ENCODE measurements around the gene HHIPL2.

Gene HHIPL2

GRCh38 chr1:222557148-222557547, 9.2 kb upstream of the HHIPL2 start:
- TF ChIP-seq CSDC2 (CRISPR knock-in tag; IDR thresholded peaks at IDR 0.05) (no peak), PPARA (CRISPR knock-in tag; IDR thresholded peaks at IDR 0.05; ENCODE audit: borderline replicate concordance) (no peak), ZFP30 (CRISPR knock-in tag; IDR thresholded peaks at IDR 0.05) (no peak), PATZ1 (CRISPR knock-in tag; IDR thresholded peaks at IDR 0.05; ENCODE audit: borderline replicate concordance) (no peak), TOX (CRISPR knock-in tag; IDR thresholded peaks at IDR 0.05; ENCODE audit: borderline replicate concordance) (no peak), ZFP3 (CRISPR knock-in tag; IDR thresholded peaks at IDR 0.05) (no peak), ARNTL (CRISPR knock-in tag; IDR thresholded peaks at IDR 0.05; ENCODE audit: borderline replicate concordance, low read depth) (no peak), SNAI2 (CRISPR knock-in tag; IDR thresholded peaks at IDR 0.05) (no peak), RARB (CRISPR knock-in tag; IDR thresholded peaks at IDR 0.05) (no peak), POU6F1 (CRISPR knock-in tag; IDR thresholded peaks at IDR 0.05; ENCODE audit: borderline replicate concordance, low read depth) (no peak), GLIS3 (CRISPR knock-in tag; IDR thresholded peaks at IDR 0.05) (no peak), ZC3H10 (CRISPR knock-in tag; IDR thresholded peaks at IDR 0.05) (no peak), ZNF565 (CRISPR knock-in tag; conservative IDR thresholded peaks at IDR 0.05; ENCODE audit: low read depth) (no peak), ZNF70 (CRISPR knock-in tag; IDR thresholded peaks at IDR 0.05) (no peak), BACH2 (CRISPR knock-in tag; IDR thresholded peaks at IDR 0.05; ENCODE audit: borderline replicate concordance) (no peak)
- ATAC-seq = no peak

GRCh38 chr1:222555992-222556615, 8.2 kb upstream of the HHIPL2 start:
- TF ChIP-seq OSR1 (CRISPR knock-in tag; IDR thresholded peaks at IDR 0.05) (no peak), RARB (CRISPR knock-in tag; IDR thresholded peaks at IDR 0.05) (no peak), TCF4 (CRISPR knock-in tag; IDR thresholded peaks at IDR 0.05; ENCODE audit: borderline replicate concordance) (no peak), CSDC2 (CRISPR knock-in tag; IDR thresholded peaks at IDR 0.05) (no peak), ZFP30 (CRISPR knock-in tag; IDR thresholded peaks at IDR 0.05) (no peak), ZNF8 (CRISPR knock-in tag; IDR thresholded peaks at IDR 0.05) (no peak), ZNF70 (CRISPR knock-in tag; IDR thresholded peaks at IDR 0.05) (no peak), ARNTL (CRISPR knock-in tag; IDR thresholded peaks at IDR 0.05; ENCODE audit: borderline replicate concordance, low read depth) (no peak), SNAI2 (CRISPR knock-in tag; IDR thresholded peaks at IDR 0.05) (no peak), CREB5 (CRISPR knock-in tag; IDR thresholded peaks at IDR 0.05; ENCODE audit: low read depth) (no peak), ZC3H10 (CRISPR knock-in tag; IDR thresholded peaks at IDR 0.05) (no peak), BACH2 (CRISPR knock-in tag; IDR thresholded peaks at IDR 0.05; ENCODE audit: borderline replicate concordance) (no peak), TOX (CRISPR knock-in tag; IDR thresholded peaks at IDR 0.05; ENCODE audit: borderline replicate concordance) (no peak)
- ATAC-seq = no peak

- ATAC-seq = no peak
- no peak for TF ChIP-seq CSRNP3 (CRISPR knock-in tag; IDR thresholded peaks at IDR 0.05)
- no peak for TF ChIP-seq OSR1 (CRISPR knock-in tag; IDR thresholded peaks at IDR 0.05)
- no peak for TF ChIP-seq BACH2 (CRISPR knock-in tag; IDR thresholded peaks at IDR 0.05; ENCODE audit: borderline replicate concordance)
- TF ChIP-seq TCF4 (CRISPR knock-in tag; IDR thresholded peaks at IDR 0.05; ENCODE audit: borderline replicate concordance) = no peak
- no peak for TF ChIP-seq ZNF565 (CRISPR knock-in tag; conservative IDR thresholded peaks at IDR 0.05; ENCODE audit: low read depth)
- no peak for TF ChIP-seq ISL1 (CRISPR knock-in tag; IDR thresholded peaks at IDR 0.05)
- no peak for TF ChIP-seq GLIS3 (CRISPR knock-in tag; IDR thresholded peaks at IDR 0.05)
- no peak for TF ChIP-seq PATZ1 (CRISPR knock-in tag; IDR thresholded peaks at IDR 0.05; ENCODE audit: borderline replicate concordance)
- TF ChIP-seq ZFP3 (CRISPR knock-in tag; IDR thresholded peaks at IDR 0.05) = no peak
- no peak for TF ChIP-seq TSHZ2 (CRISPR knock-in tag; IDR thresholded peaks at IDR 0.05)
- TF ChIP-seq ARNTL (CRISPR knock-in tag; IDR thresholded peaks at IDR 0.05; ENCODE audit: borderline replicate concordance, low read depth) = no peak
- no peak for TF ChIP-seq POU6F1 (CRISPR knock-in tag; IDR thresholded peaks at IDR 0.05; ENCODE audit: borderline replicate concordance, low read depth)
- TF ChIP-seq SNAI2 (CRISPR knock-in tag; IDR thresholded peaks at IDR 0.05) = no peak
- no peak for TF ChIP-seq ESRRG (CRISPR knock-in tag; IDR thresholded peaks at IDR 0.05)
- TF ChIP-seq ZFP30 (CRISPR knock-in tag; IDR thresholded peaks at IDR 0.05) = no peak
- TF ChIP-seq TOX (CRISPR knock-in tag; IDR thresholded peaks at IDR 0.05; ENCODE audit: borderline replicate concordance) = no peak
- TF ChIP-seq ZNF8 (CRISPR knock-in tag; IDR thresholded peaks at IDR 0.05) = no peak
These were observed 6.3 kb upstream of the HHIPL2 start for GRCh38 chr1:222554177-222554576.

All from SK-N-SH treated with all-trans-retinoic acid at 6 μM for 48 hours (cell line).